ENCODE measurements around the gene TNFRSF8. TPM values are rescaled to one million over a fixed set of nuclear protein-coding genes. Genes with fewer than 3 reads are reported as not detected.

TNFRSF8 gene
- total and polyA plus RNA-seq, 2 of the 4 experiments (the other 2 are of a cell fraction), result under 0.01 to 0.31 TPM

DNA sequence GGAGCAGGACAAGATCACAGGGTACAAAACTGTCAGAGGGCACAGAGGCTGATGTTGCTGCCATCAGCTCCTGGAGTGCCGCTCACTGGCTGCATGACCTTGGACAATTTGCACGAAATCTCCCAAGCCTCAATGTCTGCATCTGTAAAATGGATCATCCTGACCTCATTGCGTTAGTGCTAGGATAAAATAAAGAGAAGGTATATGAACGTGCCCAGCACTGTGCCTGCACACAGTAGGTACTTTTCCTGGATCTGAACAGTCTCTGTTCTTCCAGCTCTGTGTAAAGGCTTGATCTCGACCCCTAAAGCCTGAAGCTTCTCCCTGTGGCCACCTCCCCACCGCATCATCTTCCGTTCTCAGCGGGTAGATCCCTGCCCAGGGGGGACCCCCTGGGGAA is 116.6 kb downstream of the TNFRSF8 start:
- no peak for DNase-seq
- no peak overlapping the region for H3K23ac ChIP-seq (ENCODE audit: low read depth, low read length)
- dilution Hi-C loops (cut with HindIII; ENCODE audit: low sequenced_read_pairs, unreplicated experiment) (no loop called here), in situ Hi-C loops (cut with MboI; ENCODE audit: low sequenced_read_pairs) (no loop called here), intact Hi-C loops (cut with micrococcal nuclease) (no loop called here)
- H3K14ac ChIP-seq (replicated peaks; ENCODE audit: low read depth, low read length), result no peak overlapping the region
- H3K56ac ChIP-seq (ENCODE audit: extremely low read depth, insufficient read depth, low read length), result no peak overlapping the region
- H3K27me3 ChIP-seq (ENCODE audit: control insufficient read depth, insufficient read depth, low read length), result no peaks in the 10 kb centered on the region
- peak overlapping the region; percentile 69; the same call in 1 of the 2 replicates for H2BK120ac ChIP-seq (ENCODE audit: low read depth, low read length)
- peak overlapping the region; percentile 71 for H2AK9ac ChIP-seq (replicated peaks; ENCODE audit: low read depth, low read length, poor library complexity)
- H2BK5ac ChIP-seq (ENCODE audit: low read depth, low read length, poor library complexity, severe bottlenecking), result no peak overlapping the region
- H3K4me2 ChIP-seq (ENCODE audit: low read depth, low read length), result no peak overlapping the region
- no peak overlapping the region for H4K5ac ChIP-seq (ENCODE audit: low read depth, low read length)
- H3K27ac ChIP-seq (ENCODE audit: insufficient read depth, low read length), result no peak overlapping the region
- peak overlapping the region; percentile 80; the same call in 1 of the 2 replicates for H4K91ac ChIP-seq (ENCODE audit: insufficient read depth, low read depth, low read length)
- no peaks in the 10 kb centered on the region for H3K9me3 ChIP-seq (ENCODE audit: control insufficient read depth, insufficient read depth, low read length)
- ChIA-PET POLR2A (ENCODE audit: unreplicated experiment) (no interaction called here), CTCF (no interaction called here)
- TF ChIP-seq CHD1 (IDR thresholded peaks at IDR 0.05; ENCODE audit: low read depth, low read length) (no peak), NFE2L2 (IDR thresholded peaks at IDR 0.05; ENCODE audit: low read depth, low read length) (no peak), MAFK (IDR thresholded peaks at IDR 0.05; ENCODE audit: low read depth, low read length) (no peak), RCOR1 (IDR thresholded peaks at IDR 0.05; ENCODE audit: insufficient replicate concordance, low read length) (no peak), BHLHE40 (IDR thresholded peaks at IDR 0.05; ENCODE audit: low read depth, low read length) (no peak), POLR2A (IDR thresholded peaks at IDR 0.05; ENCODE audit: low read depth, low read length) (no peak), SMC3 (IDR thresholded peaks at IDR 0.05; ENCODE audit: low read depth, low read length) (no peak), ELK1 (IDR thresholded peaks at IDR 0.05; ENCODE audit: borderline replicate concordance, low read depth, low read length) (no peak), MAZ (IDR thresholded peaks at IDR 0.05; ENCODE audit: borderline replicate concordance, low read depth, low read length) (no peak), RAD21 (IDR thresholded peaks at IDR 0.05; ENCODE audit: low read length) (no peak), CTCF (conservative IDR thresholded peaks at IDR 0.05; ENCODE audit: low read depth, low read length) (no peak), CEBPB (IDR thresholded peaks at IDR 0.05; ENCODE audit: low read depth, low read length) (no peak), MXI1 (IDR thresholded peaks at IDR 0.05; ENCODE audit: borderline replicate concordance, low read depth, low read length) (no peak), RFX5 (IDR thresholded peaks at IDR 0.05; ENCODE audit: low read depth, low read length) (no peak), USF2 (IDR thresholded peaks at IDR 0.05; ENCODE audit: low read depth, low read length) (no peak), FOS (IDR thresholded peaks at IDR 0.05; ENCODE audit: low read depth, low read length) (no peak)
- no TSS peak for BruUV-seq (replicated peaks)
- no peak overlapping the region for H3K4me3 ChIP-seq (ENCODE audit: insufficient read depth, low read depth, low read length)
- H4K20me1 ChIP-seq (ENCODE audit: insufficient read depth, low read length), result no peaks in the 10 kb centered on the region
- no peak overlapping the region for H3K18ac ChIP-seq (ENCODE audit: low read depth, low read length)
- no peaks in the 10 kb centered on the region for H3K36me3 ChIP-seq (ENCODE audit: control insufficient read depth, insufficient read depth, low read length)
- no peak for ATAC-seq (ENCODE audit: low read depth)
- H2AFZ ChIP-seq (replicated peaks; ENCODE audit: low read length, poor library complexity), result no peak overlapping the region
- H4K8ac ChIP-seq (ENCODE audit: low read depth in 2 of 2, low read length in 2 of 2), result no peak overlapping the region
- peak overlapping the region; percentile 62 for H2AK5ac ChIP-seq (ENCODE audit: low read depth, low read length)
- H3K4me1 ChIP-seq (ENCODE audit: control insufficient read depth, insufficient read depth, low read length), result peaks cover 39% of the 10 kb centered on the region
- peak overlapping the region; percentile 7; the same call in 1 of the 3 replicates for H2BK15ac ChIP-seq (ENCODE audit: low read depth, low read length)
- peaks cover 0 to 13% of the 10 kb centered on the region in 2 experiments; a peak in 1 of 4 replicates for H3K79me1 ChIP-seq (ENCODE audit: low read depth in 1 of 2, low read length in 2 of 2)
- 100% methylated on average over 4 of the region's 8 CpGs; no CpG with 5 or more reads in 1 of the 2 experiments for WGBS, 2 experiments (ENCODE audit: extremely low coverage in 2 of 2, insufficient read length in 1 of 2)
- no peak overlapping the region for H3K9ac ChIP-seq (ENCODE audit: low read depth, low read length)
- H2BK20ac ChIP-seq (ENCODE audit: low read depth, low read length), result no peak overlapping the region
- H3K4ac ChIP-seq (ENCODE audit: low read depth, low read length), result 0 out of 2 replicates have a peak overlapping the region, but pooled peaks have one; percentile 93
- peaks cover 11% of the 10 kb centered on the region for H3K9me1 ChIP-seq (ENCODE audit: insufficient read depth, low read length)

Measured in IMR-90 (cell line).